Measurements from ENCODE around the gene GPATCH8.

GPATCH8 gene

GRCh38 chr17:44353672-44354331 is 149.4 kb downstream of the GPATCH8 start:
- DNase-seq = no peak

- DNase-seq = no peak
Measured at GRCh38 chr17:44352828-44353671, 150.2 kb downstream of the GPATCH8 start.

- DNase-seq = no peak
Measured at GRCh38 chr17:44351961-44352827, 151.0 kb downstream of the GPATCH8 start.

GRCh38 chr17:44351464-44351863 is 151.7 kb downstream of the GPATCH8 start:
- no peak for DNase-seq

GRCh38 chr17:44350733-44351226 is 152.4 kb downstream of the GPATCH8 start:
- DNase-seq = no peak

- DNase-seq = no peak
Measured at GRCh38 chr17:44349553-44350070, 153.6 kb downstream of the GPATCH8 start.

- DNase-seq = no peak
Measured at GRCh38 chr17:44348988-44349364, 154.2 kb downstream of the GPATCH8 start.

GRCh38 chr17:44348234-44348987 is 154.8 kb downstream of the GPATCH8 start:
- DNase-seq = no peak
